ENCODE results near the gene RMRP.

GRCh38 chr9:35627575-35627974, 30.2 kb downstream of the RMRP start:
- TF ChIP-seq SNAI2 (CRISPR knock-in tag; IDR thresholded peaks at IDR 0.05): no peak
- no peak for TF ChIP-seq ZNF565 (CRISPR knock-in tag; conservative IDR thresholded peaks at IDR 0.05; ENCODE audit: low read depth)
- no peak for TF ChIP-seq ZNF70 (CRISPR knock-in tag; IDR thresholded peaks at IDR 0.05)
- no peak for TF ChIP-seq PATZ1 (CRISPR knock-in tag; IDR thresholded peaks at IDR 0.05; ENCODE audit: borderline replicate concordance)
- no peak for TF ChIP-seq ARNTL (CRISPR knock-in tag; IDR thresholded peaks at IDR 0.05; ENCODE audit: borderline replicate concordance, low read depth)
- no peak for TF ChIP-seq RARB (CRISPR knock-in tag; IDR thresholded peaks at IDR 0.05)
- TF ChIP-seq CSRNP3 (CRISPR knock-in tag; IDR thresholded peaks at IDR 0.05): no peak
- TF ChIP-seq ZC3H10 (CRISPR knock-in tag; IDR thresholded peaks at IDR 0.05): no peak
- no peak for TF ChIP-seq ZFP3 (CRISPR knock-in tag; IDR thresholded peaks at IDR 0.05)
- no peak for TF ChIP-seq TCF4 (CRISPR knock-in tag; IDR thresholded peaks at IDR 0.05; ENCODE audit: borderline replicate concordance)
- TF ChIP-seq BACH2 (CRISPR knock-in tag; IDR thresholded peaks at IDR 0.05; ENCODE audit: borderline replicate concordance): no peak
- TF ChIP-seq CSDC2 (CRISPR knock-in tag; IDR thresholded peaks at IDR 0.05): no peak
- no peak for TF ChIP-seq CREB5 (CRISPR knock-in tag; IDR thresholded peaks at IDR 0.05; ENCODE audit: low read depth)
